MG63 (cell line): ENCODE results near the gene ATP1B3. TPM values are rescaled to one million over a fixed set of nuclear protein-coding genes. Genes with fewer than 3 reads are reported as not detected.
"Not testable (repeated sequence)": the region's sequence is repeated elsewhere in the genome, so short reads cannot be mapped to it uniquely, and the experiment has no call there.

ENCODE experiments used
- DNase-seq: peaks from one replicate; pipeline ENCODE4 v3.0.0-alpha.2; 2020
- H3K27me3 ChIP-seq: fragments of 250-450 bp; sonication (Bioruptor Pico); 2 replicates; pipeline ENCODE4 v1.5.1; 2020; ENCODE audit warnings: mild to moderate bottlenecking, moderate library complexity
- H3K36me3 ChIP-seq: fragments of 250-450 bp; sonication (Bioruptor Pico); 2 replicates; pipeline ENCODE4 v1.5.1; 2020; ENCODE audit warnings: mild to moderate bottlenecking, moderate library complexity
- H3K4me3 ChIP-seq: fragments of 250-450 bp; sonication (Bioruptor Pico); 2 replicates; pipeline ENCODE4 v1.5.1; 2020; ENCODE audit warnings: mild to moderate bottlenecking, moderate library complexity
- H3K9me3 ChIP-seq: fragments of 250-450 bp; sonication (Bioruptor Pico); 2 replicates; pipeline ENCODE4 v1.5.1; 2020; ENCODE audit warnings: mild to moderate bottlenecking, moderate library complexity
- total RNA-seq: library from RNA; depleted of rRNA; stranded (reverse); fragments of >200 nt; shearing (Covaris generic); gene quantifications from 2 replicates; pipeline ENCODE4 v1.2.3, GENCODE V29; 2014; ENCODE audit warnings: low replicate concordance; rRNA removed

ATP1B3 gene
- total RNA-seq = 35.5 and 38.5 TPM in 2 replicates

DNA sequence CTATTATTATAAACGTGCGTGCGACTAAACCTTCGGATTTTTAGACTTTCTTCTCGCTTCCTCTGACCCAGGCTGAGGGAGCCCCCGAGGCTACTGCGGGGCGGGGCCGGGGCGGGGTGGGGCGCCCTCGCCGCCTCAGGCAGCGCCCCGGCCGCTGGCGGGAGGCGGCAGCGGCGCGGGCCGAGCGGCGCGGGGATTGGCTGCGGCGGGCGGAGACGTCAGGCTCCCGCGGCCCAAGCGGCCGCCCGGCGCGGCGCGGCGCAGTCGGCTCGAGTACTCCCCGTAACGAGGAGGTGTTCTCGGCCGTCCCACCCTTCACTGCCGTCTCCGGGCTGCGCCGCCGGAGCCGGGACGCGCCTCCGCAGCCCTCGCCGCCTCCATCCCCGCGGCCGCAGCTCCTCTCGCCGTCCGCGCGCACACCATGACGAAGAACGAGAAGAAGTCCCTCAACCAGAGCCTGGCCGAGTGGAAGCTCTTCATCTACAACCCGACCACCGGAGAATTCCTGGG is at the start of gene ATP1B3:
ATP1B3 (plus strand) TSS at position 263 of the 510 bp plus-strand sequence; CDS start at position 422, 159 bp downstream.
- DNase-seq = peak; percentile 90
- Histone ChIP-seq H3K4me3 (peak within 1 kb of the TSS; percentile 86), H3K27me3 (no peaks in the 10 kb centered on the region), H3K9me3 (no peaks in the 10 kb centered on the region), H3K36me3 (peaks cover 15% of the 10 kb centered on the region)

DNA sequence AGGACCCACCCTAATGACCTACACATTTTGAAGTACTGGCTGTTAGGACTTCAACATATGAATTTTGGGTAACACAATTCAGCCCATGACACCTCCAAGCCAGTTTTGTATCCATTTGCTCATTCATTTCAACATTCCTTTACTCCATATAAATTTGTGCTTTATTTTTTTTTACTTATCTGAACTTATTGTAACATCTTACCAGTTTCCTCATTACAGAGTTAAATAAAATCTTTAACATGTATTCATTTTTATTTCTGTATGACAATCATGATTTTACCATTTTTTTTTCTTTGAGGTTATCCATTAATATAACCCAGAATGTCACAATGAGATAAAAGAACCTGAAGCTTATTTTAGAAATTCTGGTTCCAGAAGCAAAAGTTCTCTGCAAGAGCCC is 48.0 kb upstream of the ATP1B3 start:
- Histone ChIP-seq H3K36me3 (no peaks in the 10 kb centered on the region), H3K4me3 (no peak overlapping the region), H3K27me3 (no peaks in the 10 kb centered on the region), H3K9me3 (no peaks in the 10 kb centered on the region)
- no peak for DNase-seq

DNA sequence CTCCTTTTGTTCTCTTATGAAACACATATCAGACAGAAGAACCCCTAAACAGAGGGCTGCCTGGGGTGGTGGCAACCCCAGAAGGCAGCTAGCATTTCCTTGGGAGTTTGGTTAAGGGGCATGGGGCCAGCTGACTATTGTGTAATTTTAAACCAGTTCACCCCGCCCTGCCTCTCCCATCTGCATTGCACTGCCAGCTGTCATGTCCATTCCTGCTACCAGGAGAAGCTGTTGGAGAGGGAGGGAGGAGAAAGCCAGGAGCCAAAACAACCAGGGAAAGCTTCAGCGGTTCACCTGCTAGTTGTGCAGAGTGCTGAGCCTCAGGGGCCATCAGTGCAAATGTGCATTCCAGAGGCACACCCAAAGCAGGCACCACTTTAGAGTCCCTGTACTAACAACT is 47.6 kb upstream of the ATP1B3 start:
- H3K27me3 ChIP-seq = no peaks in the 10 kb centered on the region
- H3K9me3 ChIP-seq = no peaks in the 10 kb centered on the region
- no peak overlapping the region for H3K4me3 ChIP-seq
- peak; percentile 73 for DNase-seq
- H3K36me3 ChIP-seq = no peaks in the 10 kb centered on the region

DNA sequence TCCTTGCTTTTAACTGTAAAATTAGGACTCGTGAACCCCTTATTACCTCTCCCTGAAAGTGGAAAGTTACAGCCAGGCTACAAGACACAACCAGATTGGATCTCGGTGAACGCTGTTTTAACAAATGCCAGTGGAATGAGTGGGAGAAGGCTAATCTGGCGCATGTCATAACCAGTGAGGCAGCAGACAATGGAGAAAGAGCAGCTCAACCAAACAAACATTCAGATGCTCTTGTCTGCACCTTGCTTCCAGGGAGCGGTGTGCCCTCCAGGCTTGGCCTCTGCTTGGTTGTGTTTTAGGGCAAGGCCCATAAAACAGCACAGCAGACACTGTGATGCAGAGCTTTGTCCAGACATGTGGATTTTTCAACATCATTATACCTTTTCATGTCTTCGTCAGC is 45.9 kb upstream of the ATP1B3 start:
- no peaks in the 10 kb centered on the region for H3K27me3 ChIP-seq
- H3K4me3 ChIP-seq = no peak overlapping the region
- H3K9me3 ChIP-seq = no peaks in the 10 kb centered on the region; the same call in 1 of the 2 replicates
- DNase-seq = no peak
- no peaks in the 10 kb centered on the region for H3K36me3 ChIP-seq

DNA sequence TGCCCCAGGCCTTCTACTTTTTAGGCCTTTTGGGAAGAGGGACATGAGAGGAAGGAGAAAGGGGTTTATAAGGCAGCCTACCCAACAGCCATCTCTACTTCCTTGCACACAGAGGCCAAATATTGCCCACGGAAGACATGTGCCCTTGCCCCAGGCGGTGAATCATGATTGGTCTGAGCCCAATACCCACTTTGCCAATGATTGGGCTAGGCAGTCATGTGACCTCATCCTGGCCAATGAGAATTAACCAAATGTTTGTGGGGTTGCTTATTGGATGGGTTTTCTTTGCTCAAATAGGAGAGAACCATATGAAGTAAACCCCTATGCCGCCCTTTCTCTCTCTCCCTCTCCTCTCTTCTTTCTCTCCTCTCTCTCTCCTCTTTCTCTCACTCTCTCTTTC is 42.2 kb upstream of the ATP1B3 start:
- no peak overlapping the region for H3K4me3 ChIP-seq
- H3K9me3 ChIP-seq = no peaks in the 10 kb centered on the region; the same call in 1 of the 2 replicates
- no peaks in the 10 kb centered on the region for H3K27me3 ChIP-seq
- DNase-seq = no peak
- H3K36me3 ChIP-seq = no peaks in the 10 kb centered on the region

DNA sequence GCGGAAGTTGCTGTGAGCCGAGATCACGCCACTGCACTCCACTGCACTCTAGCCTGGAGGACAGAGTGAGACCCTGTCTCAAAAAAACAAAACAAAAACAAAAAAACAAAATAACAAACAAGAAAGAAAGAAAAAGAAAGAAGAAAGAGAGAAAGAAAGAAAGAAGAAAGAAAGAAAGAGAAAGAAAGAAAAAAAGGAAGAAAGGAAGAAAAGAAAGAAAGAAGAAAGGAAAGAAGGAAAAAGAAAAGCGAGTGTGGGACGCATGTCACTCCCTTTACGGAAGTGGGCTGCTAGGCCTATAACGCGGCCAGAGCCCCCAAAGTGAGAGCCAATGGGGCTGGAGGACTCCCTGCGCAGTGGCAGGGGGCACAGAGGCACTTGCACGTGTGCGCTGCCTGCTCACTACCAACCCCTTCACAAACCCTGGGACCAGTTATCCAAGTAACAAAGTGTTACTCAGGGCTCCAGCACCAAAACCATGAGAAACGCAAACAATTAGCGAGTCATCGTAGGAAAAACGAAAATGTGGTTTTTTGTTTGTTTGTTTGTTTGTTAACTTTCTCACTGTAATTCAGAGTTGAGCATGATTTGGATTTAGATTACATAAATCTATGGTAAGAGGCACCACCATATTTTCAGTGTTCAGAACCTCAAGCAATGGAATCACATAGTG is 40.8 kb upstream of the ATP1B3 start:
- no peaks in the 10 kb centered on the region for H3K27me3 ChIP-seq
- no peaks in the 10 kb centered on the region; the same call in 1 of the 2 replicates for H3K9me3 ChIP-seq
- no peaks in the 10 kb centered on the region for H3K36me3 ChIP-seq
- no peak for DNase-seq
- H3K4me3 ChIP-seq = no peak overlapping the region

DNA sequence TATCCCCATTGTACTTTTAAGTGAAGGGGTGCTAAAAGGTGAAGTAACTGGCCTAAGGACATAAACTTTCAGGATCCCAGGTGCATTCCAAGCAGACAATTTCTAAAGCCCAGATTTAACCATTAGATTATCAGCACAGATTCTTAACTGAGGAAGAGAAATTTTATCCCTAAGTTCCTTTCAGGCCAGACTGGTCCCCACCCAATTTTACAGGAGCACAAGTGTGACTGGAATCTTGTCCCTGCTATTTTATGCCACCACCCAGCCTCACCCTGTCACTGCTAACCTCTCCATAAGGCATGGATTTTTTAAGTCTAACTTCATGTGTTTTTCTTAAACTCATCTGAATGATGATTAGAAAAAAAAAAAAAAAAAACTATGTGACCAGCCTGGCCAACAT is 37.1 kb upstream of the ATP1B3 start:
- Histone ChIP-seq H3K9me3 (no peaks in the 10 kb centered on the region; the same call in 1 of the 2 replicates), H3K4me3 (no peak overlapping the region), H3K36me3 (no peaks in the 10 kb centered on the region), H3K27me3 (no peaks in the 10 kb centered on the region)
- DNase-seq = no peak

DNA sequence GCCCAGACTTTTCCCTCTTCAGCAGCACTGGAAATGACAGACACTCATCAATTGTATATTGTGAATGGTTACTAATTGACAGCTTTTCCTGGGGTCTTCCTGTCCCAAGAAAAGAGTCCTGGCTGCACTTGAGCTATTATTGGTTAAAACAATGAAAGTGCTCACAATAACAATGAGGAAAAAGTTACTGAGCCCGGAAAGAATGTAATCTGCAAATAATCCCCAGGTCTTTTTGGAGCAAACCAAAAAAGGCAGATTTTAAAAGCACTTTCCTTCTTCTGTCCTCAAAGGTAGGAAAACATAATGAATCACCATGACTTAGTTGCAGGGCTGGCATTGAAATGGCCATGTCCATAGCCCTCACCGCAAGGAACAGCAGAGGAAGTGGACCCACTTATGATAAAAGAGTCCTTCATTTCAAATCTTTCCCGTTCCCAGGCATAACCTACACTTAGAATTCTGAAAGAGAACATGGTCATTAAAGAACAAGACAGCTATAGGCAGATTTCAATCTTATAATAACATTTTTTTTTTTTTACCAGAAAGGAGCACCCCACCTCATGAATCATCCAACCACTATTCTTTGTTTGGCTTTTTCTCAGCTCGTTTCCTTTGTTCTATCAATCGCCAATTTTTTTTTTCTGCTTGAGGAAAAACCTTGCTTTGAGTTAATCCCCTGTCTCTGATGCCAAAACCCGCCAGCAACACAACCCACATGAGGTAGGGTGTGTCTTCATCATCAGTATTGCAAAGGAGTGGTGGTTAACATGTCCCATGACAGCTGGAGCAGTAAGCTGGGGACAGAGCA is 35.5 kb upstream of the ATP1B3 start:
- Histone ChIP-seq H3K27me3 (no peaks in the 10 kb centered on the region), H3K9me3 (no peaks in the 10 kb centered on the region), H3K4me3 (no peak overlapping the region), H3K36me3 (no peaks in the 10 kb centered on the region)
- DNase-seq = peak; percentile 83

DNA sequence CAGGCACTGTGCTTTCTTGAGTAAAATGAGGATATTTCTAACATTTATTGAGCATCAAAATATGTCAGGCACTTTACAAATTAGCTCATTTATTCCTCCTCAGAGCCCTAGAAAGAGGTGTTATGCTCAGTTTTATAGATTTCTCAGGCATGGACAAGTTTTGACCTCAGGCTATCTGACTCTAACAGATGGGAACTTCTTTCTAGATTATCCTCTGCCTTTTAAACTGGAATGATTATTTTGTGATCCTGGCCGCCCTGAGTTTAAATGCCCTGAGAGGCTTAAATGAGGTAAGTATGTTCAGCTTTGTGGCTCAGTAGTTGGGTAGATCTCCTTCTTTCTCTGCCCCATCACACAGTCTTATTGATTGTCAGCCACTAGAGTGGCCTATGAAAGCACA is 32.3 kb upstream of the ATP1B3 start:
- Histone ChIP-seq H3K36me3 (no peaks in the 10 kb centered on the region), H3K27me3 (no peaks in the 10 kb centered on the region), H3K4me3 (no peak overlapping the region), H3K9me3 (no peaks in the 10 kb centered on the region)
- DNase-seq = no peak

DNA sequence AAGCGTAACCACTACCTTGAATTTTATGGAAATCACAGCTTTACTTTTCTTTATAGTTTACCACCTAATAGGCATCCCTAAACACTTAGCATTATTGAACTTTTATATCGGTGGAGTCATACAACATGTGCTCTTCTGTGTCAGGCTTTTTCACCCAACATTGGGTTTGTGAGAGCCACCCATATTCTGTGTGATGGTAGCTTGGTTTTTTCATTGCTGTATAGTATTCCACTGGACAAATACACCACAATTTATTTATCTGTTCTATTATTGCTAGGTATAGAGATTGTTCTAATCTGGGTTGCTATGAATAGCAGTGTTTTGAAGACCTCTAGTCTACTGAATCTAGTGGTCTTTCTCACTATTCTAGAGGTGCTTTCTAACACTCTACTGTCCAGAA is 31.6 kb upstream of the ATP1B3 start:
- H3K4me3 ChIP-seq = no peak overlapping the region
- no peaks in the 10 kb centered on the region for H3K27me3 ChIP-seq
- no peaks in the 10 kb centered on the region for H3K36me3 ChIP-seq
- H3K9me3 ChIP-seq = no peaks in the 10 kb centered on the region
- DNase-seq = no peak

DNA sequence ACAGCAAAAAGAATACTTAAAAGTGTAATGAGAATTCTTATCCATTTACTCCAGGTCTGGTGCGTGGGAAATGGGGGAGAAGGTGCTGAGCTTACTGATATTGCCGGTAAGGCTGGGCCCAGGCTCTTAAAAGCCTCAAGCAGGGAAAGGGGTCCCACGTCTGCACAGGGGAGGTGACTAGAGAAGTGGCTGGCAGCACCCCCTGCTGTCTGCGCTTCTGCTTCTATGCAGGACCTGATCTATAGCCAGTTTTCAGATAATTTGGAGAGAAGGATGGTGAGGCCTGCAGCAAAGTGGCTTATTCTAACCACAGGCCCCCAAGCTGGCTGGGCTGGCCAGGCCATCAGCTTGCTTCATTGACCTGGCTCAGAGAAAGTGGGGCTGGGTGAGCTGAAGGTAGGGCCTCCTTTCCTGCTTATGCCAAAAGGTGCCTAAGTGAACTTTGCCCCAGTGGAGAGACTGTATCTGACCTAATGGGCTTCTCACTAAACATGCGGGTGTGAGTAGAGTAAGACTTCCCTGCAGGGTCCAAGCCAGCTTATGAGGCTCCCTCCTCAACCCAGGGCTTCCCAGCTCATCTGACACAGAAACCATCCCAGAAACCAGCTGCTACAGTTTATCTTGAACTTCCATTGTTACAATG is 30.9 kb upstream of the ATP1B3 start:
- DNase-seq = no peak
- Histone ChIP-seq H3K36me3 (no peaks in the 10 kb centered on the region), H3K4me3 (no peak overlapping the region), H3K27me3 (no peaks in the 10 kb centered on the region), H3K9me3 (no peaks in the 10 kb centered on the region)

DNA sequence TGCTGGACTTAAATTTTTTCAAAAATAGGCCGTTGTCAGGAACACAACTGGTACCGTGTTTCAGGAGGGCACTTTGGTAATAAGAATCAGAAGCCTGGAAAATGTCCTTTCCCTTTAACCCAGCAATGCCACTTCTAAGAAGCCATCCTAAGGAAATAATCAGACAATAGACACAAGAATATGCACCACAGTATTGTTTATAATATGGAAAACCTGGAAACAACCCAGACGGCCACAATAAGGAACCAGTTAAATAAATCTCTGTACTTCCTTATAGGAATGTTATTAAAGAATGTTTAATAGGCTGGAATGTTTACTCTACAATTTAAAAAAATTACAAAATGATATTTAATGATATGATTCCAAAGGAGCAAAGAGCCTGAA is 30.4 kb upstream of the ATP1B3 start:
- H3K36me3 ChIP-seq = no peaks in the 10 kb centered on the region
- no peaks in the 10 kb centered on the region for H3K27me3 ChIP-seq
- no peak for DNase-seq
- H3K4me3 ChIP-seq = no peak overlapping the region
- no peaks in the 10 kb centered on the region for H3K9me3 ChIP-seq

DNA sequence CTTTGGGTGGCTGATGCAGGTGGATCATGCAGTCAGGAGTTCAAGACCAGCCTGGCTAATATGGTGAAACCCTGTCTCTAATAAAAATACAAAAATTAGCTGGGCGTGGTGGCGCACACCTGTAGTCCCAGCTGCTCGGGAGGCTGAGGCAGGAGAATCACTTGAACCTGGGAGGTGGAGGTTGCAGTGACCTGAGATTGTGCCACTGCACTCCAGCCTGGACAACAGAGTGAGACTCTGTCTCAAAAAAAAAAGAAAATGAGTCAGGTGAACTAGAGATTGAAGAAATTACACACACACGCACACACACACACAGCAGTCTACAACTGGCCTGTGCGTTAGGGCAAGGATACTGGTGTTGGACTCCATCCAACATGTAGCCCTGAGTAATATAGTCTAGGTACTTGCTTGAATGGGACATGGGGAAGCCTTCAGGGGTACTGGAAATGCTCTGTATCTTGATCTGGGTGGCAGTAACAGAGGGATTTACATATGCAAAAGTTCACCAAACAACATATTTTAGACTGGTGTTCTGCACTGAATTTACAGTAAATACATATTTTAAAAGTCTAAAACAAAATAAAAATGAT is 28.2 kb upstream of the ATP1B3 start:
- H3K9me3 ChIP-seq, H3K4me3 ChIP-seq, H3K27me3 ChIP-seq, DNase-seq, H3K36me3 ChIP-seq: not testable (repeated sequence)

DNA sequence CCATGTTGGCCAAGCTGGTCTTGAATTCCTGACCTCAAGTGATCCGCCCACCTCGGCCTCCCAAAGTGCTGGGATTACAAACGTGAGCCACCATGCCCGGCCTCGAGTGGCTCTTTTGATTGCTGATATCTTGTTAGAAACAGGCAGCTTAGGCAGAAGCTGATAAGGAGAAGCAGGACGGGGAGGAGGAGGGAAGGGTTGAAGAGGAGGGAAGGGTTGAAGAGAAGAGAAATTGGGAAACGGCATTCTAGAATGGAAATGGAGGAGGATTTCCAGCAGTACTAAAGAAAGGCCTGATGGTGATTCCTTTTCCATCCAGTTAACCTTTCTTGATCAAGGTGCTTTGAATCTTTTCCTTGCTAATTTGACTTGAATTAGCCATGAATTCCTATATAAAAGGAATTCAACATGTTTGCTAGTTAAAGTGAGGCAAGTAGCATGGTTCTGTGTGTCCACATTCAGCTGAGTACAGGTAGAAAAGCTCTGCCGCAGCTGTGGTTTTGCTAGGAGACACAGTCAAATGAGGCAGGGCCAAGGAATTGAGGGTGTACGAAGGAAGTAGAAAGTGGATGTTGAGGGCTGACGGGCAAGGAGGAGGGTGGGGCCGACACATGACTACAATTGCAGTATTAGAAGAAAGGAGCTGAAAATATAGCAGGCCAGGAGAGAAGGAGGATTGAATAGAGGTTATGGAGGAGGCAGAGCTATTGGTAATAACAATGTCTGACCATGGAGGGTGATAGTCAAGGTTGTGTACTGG is 27.2 kb upstream of the ATP1B3 start:
- Histone ChIP-seq H3K36me3 (no peaks in the 10 kb centered on the region), H3K9me3 (no peaks in the 10 kb centered on the region), H3K4me3 (no peak overlapping the region), H3K27me3 (no peaks in the 10 kb centered on the region)
- DNase-seq = no peak

DNA sequence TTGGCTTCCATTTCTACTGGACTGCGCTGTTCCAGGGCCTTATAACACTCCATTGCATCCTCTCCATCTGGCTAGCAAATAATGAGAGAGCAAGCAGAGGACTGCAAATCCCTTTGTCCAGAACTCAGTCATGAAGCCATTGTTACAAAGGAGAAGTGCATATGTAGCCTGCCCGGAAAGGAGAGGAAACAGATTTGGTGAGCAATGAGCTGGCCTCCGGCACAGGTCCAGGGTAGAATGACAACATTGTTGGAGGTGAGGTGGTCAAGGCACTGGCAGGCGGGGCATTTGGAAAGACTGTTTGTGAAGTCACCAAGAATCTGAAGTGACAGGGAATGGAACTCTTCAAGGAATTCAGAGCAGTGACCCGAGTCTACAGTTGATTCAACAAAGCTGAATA is 25.0 kb upstream of the ATP1B3 start:
- no peaks in the 10 kb centered on the region for H3K9me3 ChIP-seq
- no peak overlapping the region for H3K4me3 ChIP-seq
- no peaks in the 10 kb centered on the region for H3K36me3 ChIP-seq
- DNase-seq = no peak
- no peaks in the 10 kb centered on the region for H3K27me3 ChIP-seq

DNA sequence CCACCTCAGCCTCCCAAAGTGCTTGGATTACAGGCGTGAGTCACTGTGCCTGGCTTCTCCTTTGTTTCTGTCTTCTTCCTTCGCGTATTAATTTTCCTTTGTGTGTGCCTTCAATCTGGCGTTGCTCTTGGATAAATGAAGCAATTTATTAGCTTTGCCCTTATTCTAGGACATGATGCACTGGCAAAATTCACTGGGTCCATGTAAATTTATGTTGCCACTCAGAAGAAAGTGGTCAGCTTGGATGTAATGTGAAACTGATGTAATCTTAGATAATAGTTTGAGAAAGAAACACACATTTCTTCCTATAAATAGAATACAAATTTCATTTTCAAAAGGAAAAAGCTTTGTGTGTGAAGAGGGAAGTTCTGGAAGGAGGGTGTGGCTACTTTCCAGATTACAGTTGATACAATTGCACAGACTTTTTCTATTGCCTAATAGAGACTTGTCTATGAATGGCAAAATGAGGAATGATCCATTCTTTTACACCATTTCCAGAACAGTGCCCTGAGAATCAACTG is 23.3 kb upstream of the ATP1B3 start:
- H3K4me3 ChIP-seq = no peak overlapping the region
- no peak for DNase-seq
- H3K9me3 ChIP-seq = no peaks in the 10 kb centered on the region
- H3K36me3 ChIP-seq = no peaks in the 10 kb centered on the region
- no peaks in the 10 kb centered on the region for H3K27me3 ChIP-seq
